B cell (primary cell): Measurements from ENCODE around the gene EIF4G1. TPM values are rescaled to one million over a fixed set of nuclear protein-coding genes. Genes with fewer than 3 reads are reported as not detected.

Source experiments
- ATAC-seq: fragments of 200-7000 bp; cut with Tn5 transposase; one replicate; pipeline ENCODE4 v1.10.0; 2021; ENCODE audit warnings: low read depth, mild to moderate bottlenecking, moderate number of reproducible peaks, moderate library complexity
- CTCF ChIA-PET: fragments of 350-600 bp; sonication (Branson Sonifier 250); formaldehyde crosslinking; loops from one replicate; lab custom pipeline; 2021; ENCODE audit warnings: antibody characterized with exemption, inconsistent platforms; lab: Charles Lee
- POLR2A ChIA-PET: fragments of 350-600 bp; sonication (Branson Sonifier 250); formaldehyde crosslinking; loops from one replicate; lab custom pipeline; 2021; ENCODE audit warnings: antibody characterized with exemption; lab: Charles Lee
- DNase-seq: peaks from one replicate; pipeline ENCODE4 v3.0.0; 2013
- H2AFZ ChIP-seq: 2 replicates; pipeline ENCODE4 v1.6.1; 2012; ENCODE audit warnings: mild to moderate bottlenecking, low read depth, low read length; ENCODE audit not compliant: insufficient read depth, poor library complexity, severe bottlenecking
- H3K27ac ChIP-seq, 2 donors: 1 replicate in 1 of 2; 2 replicates in 1 of 2; pipeline ENCODE4 v1.5.1; 2012 to 2013; ENCODE audit warnings: low read length in 2 of 2, mild to moderate bottlenecking in 2 of 2, moderate library complexity in 1 of 2
- H3K27me3 ChIP-seq, 4 experiments: fragments of 200-600 bp in 1 of 4; sonication (generic) in 1 of 4; replicated peaks in 1 of 4; 1 replicate in 2 of 4; 2 replicates in 2 of 4; pipeline versions ENCODE4 v1.6.1 to v1.7.0; 2013 to 2016; ENCODE audit warnings: low read length in 3 of 4, mild to moderate bottlenecking in 2 of 4, mixed read lengths in 1 of 4, moderate library complexity in 1 of 4; ENCODE audit not compliant: insufficient read depth in 4 of 4, control insufficient read depth in 3 of 4; ENCODE audit errors: control extremely low read depth in 1 of 4
- H3K36me3 ChIP-seq, 2 experiments: replicated peaks in 1 of 2; 1 replicate in 1 of 2; 2 replicates in 1 of 2; pipeline versions ENCODE4 v1.6.1 to v1.7.1; 2013; ENCODE audit warnings: low read length in 1 of 2; ENCODE audit not compliant: insufficient read depth in 2 of 2, control insufficient read depth in 1 of 2; ENCODE audit errors: control extremely low read depth in 1 of 2, extremely low read depth in 1 of 2
- H3K4me1 ChIP-seq, 2 donors: fragments of 200-600 bp in 1 of 2; sonication (generic) in 1 of 2; 1 replicate in 1 of 2; 2 replicates in 1 of 2; pipeline versions ENCODE4 v1.5.1 to v1.6.1; 2013 to 2017; ENCODE audit warnings: low read length in 2 of 2; ENCODE audit not compliant: control insufficient read depth in 2 of 2, insufficient read depth in 2 of 2
- H3K4me2 ChIP-seq: replicated peaks from 2 replicates; pipeline ENCODE3; 2012; ENCODE audit warnings: mild to moderate bottlenecking, low read depth, low read length; ENCODE audit not compliant: poor library complexity, severe bottlenecking
- H3K4me3 ChIP-seq, 5 experiments: fragments of 200-600 bp in 1 of 5; sonication (generic) in 1 of 5; 1 replicate in 3 of 5; 2 replicates in 2 of 5; pipeline versions ENCODE4 v1.5.1 to v1.7.0; 2011 to 2016; ENCODE audit warnings: low read length in 4 of 5, mild to moderate bottlenecking in 4 of 5, low read depth in 2 of 5, control low read depth in 1 of 5, moderate library complexity in 1 of 5; ENCODE audit not compliant: insufficient read depth in 1 of 5; ENCODE audit errors: control extremely low read depth in 1 of 5, extremely low read depth in 1 of 5
- H3K79me2 ChIP-seq: fragments of 200-600 bp; sonication (generic); one replicate; pipeline ENCODE4 v1.6.0; 2016; ENCODE audit warnings: low read length; ENCODE audit not compliant: control insufficient read depth, insufficient read depth
- H3K9ac ChIP-seq: fragments of 200-600 bp; sonication (generic); 2 replicates; pipeline ENCODE4 v1.6.1; 2017; ENCODE audit warnings: mild to moderate bottlenecking, low read length, moderate library complexity
- H3K9me3 ChIP-seq, 3 donors: one replicate each; pipeline versions ENCODE4 v1.6.1 to v1.7.1; 2013; ENCODE audit warnings: low read length in 2 of 3; ENCODE audit not compliant: control insufficient read depth in 2 of 3, insufficient read depth in 1 of 3; ENCODE audit errors: control extremely low read depth in 1 of 3
- H4K20me1 ChIP-seq: 2 replicates; pipeline ENCODE4 v1.6.0; 2012; ENCODE audit warnings: mild to moderate bottlenecking, low read length; ENCODE audit not compliant: insufficient read depth, control insufficient read depth, poor library complexity, severe bottlenecking
- H3K27ac Mint-ChIP-seq: one replicate; pipeline ENCODE4 v1.8.0; 2021; ENCODE audit warnings: mixed read lengths
- H3K27me3 Mint-ChIP-seq: one replicate; pipeline ENCODE4 v1.8.0; 2021; ENCODE audit warnings: mixed read lengths
- H3K4me1 Mint-ChIP-seq: one replicate; pipeline ENCODE4 v1.8.0; 2021; ENCODE audit warnings: mixed read lengths
- H3K4me3 Mint-ChIP-seq: one replicate; pipeline ENCODE4 v1.8.0; 2021; ENCODE audit warnings: mixed read lengths
- H3K9me3 Mint-ChIP-seq: one replicate; pipeline ENCODE4 v1.8.0; 2022; ENCODE audit warnings: mixed read lengths; ENCODE audit not compliant: insufficient read depth
- CTCF ChIP-seq: fragments of 200-600 bp; IDR thresholded peaks from one replicate; pipeline ENCODE4 v1.8.0; 2022; ENCODE audit warnings: antibody characterized with exemption, mild to moderate bottlenecking
- EZH2 ChIP-seq: IDR thresholded peaks from 2 replicates; pipeline ENCODE4 v1.6.1; 2012; ENCODE audit warnings: borderline replicate concordance, low read depth, mild to moderate bottlenecking, moderate library complexity, low read length; ENCODE audit not compliant: insufficient read depth, poor library complexity, severe bottlenecking
- WGBS: methylation state at CpG from one replicate; pipeline ENCODE4 v1.1.5; 2013; ENCODE audit warnings: missing lambda C conversion rate; ENCODE audit not compliant: insufficient coverage; 5-methylcytosine and 5-hydroxymethylcytosine counted together
- intact Hi-C: fragments of 100-400 bp; cut with micrococcal nuclease; formaldehyde crosslinking; loops from one replicate; pipeline ENCODE4 v1.10.0; 2022
- polyA plus RNA-seq: library from polyadenylated mRNA; depleted of rRNA; stranded (reverse); fragments of >200 nt; gene quantifications from 2 replicates; pipeline ENCODE4 v1.2.3, GENCODE V29; 2012
- total RNA-seq, 2 donors: library from RNA; stranded (reverse); fragments of 120-200 nt in 1 of 2; gene quantifications; 1 replicate in 1 of 2; 2 replicates in 1 of 2; pipeline versions ENCODE4 v1.2.3 to v1.2.4, GENCODE V29; 2013 to 2022

The EIF4G1 gene
- total and polyA plus RNA-seq, 2 donors (not counting 1 experiment from before 2014, with no cell fraction given): 65.8 to 160 TPM

GRCh38 chr3:184311633-184312032 is 2.8 kb upstream of the EIF4G1 start:
- DNase-seq: no peak
- Histone ChIP-seq H3K27me3 (no peaks in the 10 kb centered on the region), H3K9me3 (no peaks in the 10 kb centered on the region), H3K36me3 (peaks cover 0 to 27% of the 10 kb centered on the region in 2 experiments), H3K27ac (no peak overlapping the region), H3K9ac (no peak overlapping the region), H4K20me1 (peaks cover 15% of the 10 kb centered on the region), H3K4me1 (peaks cover 13 to 21% of the 10 kb centered on the region in 2 donors), H2AFZ (no peak overlapping the region), H3K4me3 (no peak overlapping the region), H3K4me2 (no peak overlapping the region), H3K79me2 (peaks cover 14% of the 10 kb centered on the region)
- no peak for ATAC-seq
- H3K4me1 Mint-ChIP-seq: peaks cover 13% of the 10 kb centered on the region
- no peak overlapping the region for H3K27ac Mint-ChIP-seq
- no peaks in the 10 kb centered on the region for H3K9me3 Mint-ChIP-seq
- POLR2A ChIA-PET: no interaction called here
- no peak overlapping the region for H3K4me3 Mint-ChIP-seq
- H3K27me3 Mint-ChIP-seq: no peaks in the 10 kb centered on the region
- CTCF ChIA-PET: interaction anchor here (0.8 kb wide), 2 partner anchors 9 to 11 kb away, joined by 3 read pairs; no protein-coding TSS in a partner anchor
- TF ChIP-seq EZH2: no peak
- intact Hi-C loops: no loop called here

GRCh38 chr3:184314700-184315542 is 515 bp downstream of the EIF4G1 start:
- POLR2A ChIA-PET: interaction anchor here (0.7 to 1.3 kb wide), 3 partner anchors 48 to 67 kb away, joined by 3 to 9 read pairs (median 3); no protein-coding TSS in a partner anchor
- peak; percentile 38 for ATAC-seq
- DNase-seq: peak; percentile 82
- Mint-ChIP-seq H3K4me3 (peak overlapping the region; percentile 90), H3K9me3 (no peaks in the 10 kb centered on the region), H3K27me3 (no peaks in the 10 kb centered on the region), H3K4me1 (peaks cover 31% of the 10 kb centered on the region), H3K27ac (peak overlapping the region; percentile 88)
- no peaks in the 10 kb centered on the region for H3K9me3 ChIP-seq
- H3K27ac ChIP-seq: peak overlapping the region; percentile 73 to 89
- TF ChIP-seq EZH2 (no peak), CTCF (no peak)
- peak overlapping the region in 4 of 5 experiments; percentile 43 to 66 (median 60) for H3K4me3 ChIP-seq
- WGBS: under 1% methylated on average over 75 of the region's 89 CpGs
- H4K20me1 ChIP-seq: peaks cover 46% of the 10 kb centered on the region
- peaks cover 24% of the 10 kb centered on the region for H3K79me2 ChIP-seq
- CTCF ChIA-PET: no interaction called here
- peak overlapping the region; percentile 71 for H3K9ac ChIP-seq
- intact Hi-C loops: loop anchor here (1.0 kb wide), 6 partner anchors 16 to 141 kb away; partner anchors contain the start of genes AP2M1, EEF1AKMT4 and PSMD2
- no peaks in the 10 kb centered on the region for H3K27me3 ChIP-seq
- peaks cover 0 to 20% of the 10 kb centered on the region in 2 experiments for H3K36me3 ChIP-seq
- peak overlapping the region; percentile 32 for H2AFZ ChIP-seq
- H3K4me2 ChIP-seq: peak overlapping the region; percentile 89
- H3K4me1 ChIP-seq: peaks cover 13 to 23% of the 10 kb centered on the region in 2 donors
